HG03565 (cell line): ENCODE results near the gene SMARCAD1.
"Not testable (repeated sequence)": the region's sequence is repeated elsewhere in the genome, so short reads cannot be mapped to it uniquely, and the experiment has no call there.

ENCODE experiments used
- ATAC-seq: cut with Tn5 transposase; IDR thresholded peaks from one replicate; pipeline ENCODE4 v1.9.1; 2021; ENCODE audit warnings: mild to moderate bottlenecking, moderate library complexity; ENCODE audit not compliant: unreplicated experiment

Gene SMARCAD1

GRCh38 chr4:94285666-94286065, 78.0 kb downstream of the SMARCAD1 start:
- ATAC-seq: no peak

- no peak for ATAC-seq
Observed at GRCh38 chr4:94290245-94290644, 82.6 kb downstream of the SMARCAD1 start.

- not testable (repeated sequence) for ATAC-seq
Observed at GRCh38 chr4:94293981-94294380, 86.3 kb downstream of the SMARCAD1 start.

GRCh38 chr4:94295473-94295872, 87.8 kb downstream of the SMARCAD1 start:
- ATAC-seq: not testable (repeated sequence)

- no peak for ATAC-seq
Observed at GRCh38 chr4:94298725-94299252, 91.1 kb downstream of the SMARCAD1 start.

GRCh38 chr4:94302191-94302590, 94.5 kb downstream of the SMARCAD1 start:
- no peak for ATAC-seq

GRCh38 chr4:94304365-94304971, 96.8 kb downstream of the SMARCAD1 start:
- no peak for ATAC-seq

- ATAC-seq: no peak
Observed at GRCh38 chr4:94305466-94306225, 98.0 kb downstream of the SMARCAD1 start.

GRCh38 chr4:94306713-94307112, 99.0 kb downstream of the SMARCAD1 start:
- no peak for ATAC-seq

GRCh38 chr4:94307231-94307871, 99.7 kb downstream of the SMARCAD1 start:
- ATAC-seq: no peak

GRCh38 chr4:94319927-94320326, 112.3 kb downstream of the SMARCAD1 start:
- ATAC-seq: not testable (repeated sequence)

- ATAC-seq: no peak
Observed at GRCh38 chr4:94325835-94326234, 118.2 kb downstream of the SMARCAD1 start.

GRCh38 chr4:94329933-94330332, 122.3 kb downstream of the SMARCAD1 start:
- no peak for ATAC-seq

- no peak for ATAC-seq
Observed at GRCh38 chr4:94332983-94333590, 125.4 kb downstream of the SMARCAD1 start.

- ATAC-seq: no peak
Observed at GRCh38 chr4:94333866-94334265, 126.2 kb downstream of the SMARCAD1 start.

GRCh38 chr4:94334476-94334875, 126.8 kb downstream of the SMARCAD1 start:
- no peak for ATAC-seq

GRCh38 chr4:94334962-94335361, 127.3 kb downstream of the SMARCAD1 start:
- ATAC-seq: no peak

- ATAC-seq: no peak
Observed at GRCh38 chr4:94336303-94336702, 128.6 kb downstream of the SMARCAD1 start.

GRCh38 chr4:94336791-94337190, 129.1 kb downstream of the SMARCAD1 start:
- not testable (repeated sequence) for ATAC-seq

- peak; percentile 90 for ATAC-seq
Observed at GRCh38 chr4:94338681-94339351, 131.2 kb downstream of the SMARCAD1 start.

GRCh38 chr4:94339779-94340178, 132.1 kb downstream of the SMARCAD1 start:
- ATAC-seq: no peak
